ENCODE results near the gene PIK3R5. TPM values are rescaled to one million over a fixed set of nuclear protein-coding genes. Genes with fewer than 3 reads are reported as not detected.

The PIK3R5 gene
- total and polyA plus RNA-seq, 3 donors from 2014 or later: 6.1 to 14.0 (median 7.4) TPM

GRCh38 chr17:8884336-8884990 is 81.0 kb downstream of the PIK3R5 start:
- intact Hi-C loops (cut with DNase I; ENCODE audit: low total_unique reads): no loop called here
- Histone ChIP-seq H3K4me3 (no peak overlapping the region), H3K4me1 (no peaks in the 10 kb centered on the region), H3K36me3 (ENCODE audit: low read depth, missing control alignments) (no peaks in the 10 kb centered on the region), H3K27ac (no peak overlapping the region), H3K9me3 (no peaks in the 10 kb centered on the region), H3K27me3 (no peaks in the 10 kb centered on the region)
- TF ChIP-seq POLR2A (IDR thresholded peaks at IDR 0.05): no peak
- no peak for TF ChIP-seq CTCF (IDR thresholded peaks at IDR 0.05)
- WGBS, 2 donors: 88 to 92% methylated on average over 11 to 16 of the region's 16 CpGs
- DNase-seq: no peak

DNA sequence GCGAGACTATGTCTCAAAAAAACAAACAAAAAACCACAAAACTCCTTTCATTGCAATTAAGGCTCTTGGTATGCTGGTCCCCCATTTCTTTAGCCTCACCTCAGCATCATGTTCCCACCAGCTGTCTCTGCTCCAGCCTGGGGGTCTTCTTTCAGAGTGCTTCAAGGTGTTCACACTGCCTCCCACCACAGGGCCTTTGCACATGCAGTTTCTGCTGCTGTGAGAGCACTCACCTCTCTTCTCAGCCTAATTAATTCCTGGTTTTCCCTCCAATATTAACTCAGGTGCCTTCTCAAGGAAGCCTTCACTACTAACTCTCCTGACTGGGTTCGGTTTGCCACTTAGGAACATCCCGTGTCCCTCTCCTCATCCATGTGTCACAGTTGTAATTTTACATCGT is 82.2 kb downstream of the PIK3R5 start:
- H3K27ac ChIP-seq: no peak overlapping the region
- no peaks in the 10 kb centered on the region for H3K36me3 ChIP-seq (ENCODE audit: low read depth, missing control alignments)
- intact Hi-C loops (cut with DNase I; ENCODE audit: low total_unique reads): no loop called here
- H3K4me1 ChIP-seq: no peaks in the 10 kb centered on the region
- 91% methylated on average over 4 of the region's 4 CpGs for WGBS, 2 donors
- no peak for TF ChIP-seq CTCF (IDR thresholded peaks at IDR 0.05)
- no peak for DNase-seq
- H3K27me3 ChIP-seq: no peaks in the 10 kb centered on the region
- H3K9me3 ChIP-seq: no peaks in the 10 kb centered on the region
- no peak overlapping the region for H3K4me3 ChIP-seq

DNA sequence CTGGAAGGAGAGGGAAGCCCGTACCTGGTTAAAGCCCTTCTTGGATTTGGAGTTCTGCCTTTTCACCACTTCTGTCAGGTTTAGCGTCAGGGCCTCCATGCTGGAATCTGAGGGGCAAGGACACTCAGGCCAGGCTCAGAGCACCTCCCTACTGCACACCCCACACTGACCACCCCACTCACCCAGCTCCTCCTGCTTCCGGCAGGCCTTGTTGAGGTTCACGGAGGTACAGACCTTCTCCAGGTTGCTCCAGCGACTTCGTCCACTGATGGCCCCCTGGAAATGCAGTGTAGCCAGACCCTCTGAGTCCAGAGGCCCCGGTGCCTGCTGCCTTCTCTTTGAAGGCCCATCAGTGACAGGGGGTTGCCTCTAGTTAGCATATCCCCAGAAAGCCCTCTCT is 83.9 kb downstream of the PIK3R5 start:
- Histone ChIP-seq H3K4me1 (no peaks in the 10 kb centered on the region), H3K9me3 (no peaks in the 10 kb centered on the region), H3K4me3 (no peak overlapping the region), H3K27me3 (no peaks in the 10 kb centered on the region), H3K36me3 (ENCODE audit: low read depth, missing control alignments) (no peaks in the 10 kb centered on the region), H3K27ac (no peak overlapping the region)
- intact Hi-C loops (cut with DNase I; ENCODE audit: low total_unique reads): no loop called here
- TF ChIP-seq CTCF (IDR thresholded peaks at IDR 0.05) (no peak), POLR2A (IDR thresholded peaks at IDR 0.05) (no peak)
- DNase-seq: no peak
- WGBS, 2 donors: 90 to 92% methylated on average over 6 to 7 of the region's 7 CpGs

GRCh38 chr17:8880466-8880865 is 85.0 kb downstream of the PIK3R5 start:
- no peak for TF ChIP-seq POLR2A (IDR thresholded peaks at IDR 0.05)
- TF ChIP-seq CTCF (IDR thresholded peaks at IDR 0.05): no peak
- intact Hi-C loops (cut with DNase I; ENCODE audit: low total_unique reads): no loop called here
- 85 to 90% methylated on average over 6 to 7 of the region's 7 CpGs for WGBS, 2 donors

DNA sequence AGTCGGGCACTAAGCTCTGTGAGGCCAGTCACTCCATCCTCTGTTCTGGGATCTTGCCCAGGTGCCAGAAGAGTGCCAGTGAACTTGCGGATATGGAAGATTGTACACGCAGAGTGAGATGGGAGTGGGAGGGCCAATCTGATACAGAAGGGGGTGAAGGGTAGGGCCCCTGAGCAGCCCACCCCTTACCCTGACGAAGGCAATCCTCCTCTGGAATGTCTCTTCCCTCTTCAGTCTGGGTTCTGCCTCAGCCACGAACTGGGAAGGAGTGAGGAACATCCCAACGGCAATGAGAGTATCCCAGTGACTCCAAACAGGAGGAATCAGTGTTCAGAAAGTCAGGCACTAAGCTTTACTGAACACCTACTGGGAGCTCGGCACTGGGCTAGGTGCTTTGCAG is 86.1 kb downstream of the PIK3R5 start:
- Histone ChIP-seq H3K4me3 (no peak overlapping the region), H3K9me3 (no peaks in the 10 kb centered on the region), H3K27me3 (no peaks in the 10 kb centered on the region), H3K4me1 (peaks cover 3% of the 10 kb centered on the region), H3K27ac (no peak overlapping the region), H3K36me3 (ENCODE audit: low read depth, missing control alignments) (no peaks in the 10 kb centered on the region)
- 60 to 75% methylated on average over 7 of the region's 7 CpGs for WGBS, 2 donors
- DNase-seq: no peak
- TF ChIP-seq POLR2A (IDR thresholded peaks at IDR 0.05) (no peak), CTCF (IDR thresholded peaks at IDR 0.05) (no peak)
- intact Hi-C loops (cut with DNase I; ENCODE audit: low total_unique reads): no loop called here

More at GRCh38 chr17:8880466-8880865, 85.0 kb downstream of the PIK3R5 start:
- H3K9me3 ChIP-seq: no peaks in the 10 kb centered on the region
- no peaks in the 10 kb centered on the region for H3K27me3 ChIP-seq
- H3K27ac ChIP-seq: no peak overlapping the region
- DNase-seq: no peak
- H3K36me3 ChIP-seq (ENCODE audit: low read depth, missing control alignments): no peaks in the 10 kb centered on the region
- no peak overlapping the region for H3K4me3 ChIP-seq
- H3K4me1 ChIP-seq: no peaks in the 10 kb centered on the region
